ENCODE results near the gene CDC42EP5.

CDC42EP5 gene

GRCh38 chr19:54489766-54490165, 16.7 kb upstream of the CDC42EP5 start:
- Histone ChIP-seq H2AK5ac (ENCODE audit: low read depth, low read length) (no peak overlapping the region), H2AFZ (ENCODE audit: low read length) (no peak overlapping the region), H3K79me1 (ENCODE audit: low read depth, low read length) (no peaks in the 10 kb centered on the region), H3K4me3 (ENCODE audit: low read length in 2 of 2) (no peak overlapping the region), H4K91ac (ENCODE audit: low read depth, low read length, poor library complexity) (no peak overlapping the region), H2BK12ac (ENCODE audit: low read length) (no peak overlapping the region), H3K4me1 (ENCODE audit: control insufficient read depth in 2 of 2, insufficient read depth in 1 of 2, low read depth in 1 of 2, low read length in 2 of 2) (no peaks in the 10 kb centered on the region), H3K9me3 (replicated peaks in 1 of 2; ENCODE audit: control insufficient read depth in 2 of 2, insufficient read depth in 1 of 2, low read depth in 1 of 2, low read length in 2 of 2) (peaks cover 0 to 11% of the 10 kb centered on the region in 2 donors), H3K9ac (ENCODE audit: low read depth, low read length, poor library complexity) (no peak overlapping the region), H3K4me2 (ENCODE audit: insufficient read depth, low read length, poor library complexity, severe bottlenecking) (no peak overlapping the region), H3K14ac (ENCODE audit: low read length) (no peak overlapping the region), H3K36me3 (replicated peaks in 1 of 2; ENCODE audit: control insufficient read depth in 2 of 2, insufficient read depth in 2 of 2, low read length in 2 of 2) (no peaks in the 10 kb centered on the region), H3K27me3 (ENCODE audit: control insufficient read depth in 3 of 3, insufficient read depth in 3 of 3, low read depth in 1 of 3, low read length in 3 of 3) (peaks cover 0 to 12% (median 0%) of the 10 kb centered on the region in 3 experiments), H4K8ac (ENCODE audit: low read depth, low read length) (no peak overlapping the region), H2BK120ac (ENCODE audit: low read depth, low read length) (no peak overlapping the region), H2BK15ac (ENCODE audit: low read length) (no peak overlapping the region), H3K4ac (ENCODE audit: low read length) (no peak overlapping the region), H3K18ac (ENCODE audit: low read length) (no peak overlapping the region), H3K27ac (replicated peaks; ENCODE audit: low read length) (no peak overlapping the region), H2BK5ac (ENCODE audit: low read length) (no peak overlapping the region), H3K23ac (ENCODE audit: low read depth, low read length, poor library complexity) (no peak overlapping the region)
- no CpG with 5 or more reads among the region's 9 CpGs for WGBS, 2 donors (ENCODE audit: extremely low coverage in 2 of 2, insufficient read length in 2 of 2, insufficient replicate concordance in 1 of 2)
- no peak for DNase-seq (ENCODE audit: low spot score)

GRCh38 chr19:54489341-54489740, 16.2 kb upstream of the CDC42EP5 start:
- no peak overlapping the region for H3K4ac ChIP-seq (ENCODE audit: low read length)
- peaks cover 0 to 11% of the 10 kb centered on the region in 2 donors for H3K9me3 ChIP-seq (replicated peaks in 1 of 2; ENCODE audit: control insufficient read depth in 2 of 2, insufficient read depth in 1 of 2, low read depth in 1 of 2, low read length in 2 of 2)
- H3K27me3 ChIP-seq (ENCODE audit: control insufficient read depth in 3 of 3, insufficient read depth in 3 of 3, low read depth in 1 of 3, low read length in 3 of 3): peaks cover 0 to 15% (median 0%) of the 10 kb centered on the region in 3 experiments
- no peak overlapping the region for H2BK12ac ChIP-seq (ENCODE audit: low read length)
- H3K27ac ChIP-seq (replicated peaks; ENCODE audit: low read length): no peak overlapping the region
- no peak overlapping the region for H2BK15ac ChIP-seq (ENCODE audit: low read length)
- no peak overlapping the region for H2BK120ac ChIP-seq (ENCODE audit: low read depth, low read length)
- no CpG with 5 or more reads among the region's 7 CpGs for WGBS, 2 donors (ENCODE audit: extremely low coverage in 2 of 2, insufficient read length in 2 of 2, insufficient replicate concordance in 1 of 2)
- H3K4me3 ChIP-seq (ENCODE audit: low read length in 2 of 2): no peak overlapping the region
- no peak overlapping the region for H3K9ac ChIP-seq (ENCODE audit: low read depth, low read length, poor library complexity)
- H3K79me1 ChIP-seq (ENCODE audit: low read depth, low read length): no peaks in the 10 kb centered on the region
- H3K4me1 ChIP-seq (ENCODE audit: control insufficient read depth in 2 of 2, insufficient read depth in 1 of 2, low read depth in 1 of 2, low read length in 2 of 2): no peaks in the 10 kb centered on the region
- DNase-seq (ENCODE audit: low spot score): no peak
- H3K14ac ChIP-seq (ENCODE audit: low read length): no peak overlapping the region
- no peak overlapping the region for H3K4me2 ChIP-seq (ENCODE audit: insufficient read depth, low read length, poor library complexity, severe bottlenecking)
- no peaks in the 10 kb centered on the region for H3K36me3 ChIP-seq (replicated peaks in 1 of 2; ENCODE audit: control insufficient read depth in 2 of 2, insufficient read depth in 2 of 2, low read length in 2 of 2)
- no peak overlapping the region for H4K8ac ChIP-seq (ENCODE audit: low read depth, low read length)
- H2AK5ac ChIP-seq (ENCODE audit: low read depth, low read length): no peak overlapping the region
- H2AFZ ChIP-seq (ENCODE audit: low read length): no peak overlapping the region
- H3K23ac ChIP-seq (ENCODE audit: low read depth, low read length, poor library complexity): no peak overlapping the region
- no peak overlapping the region for H2BK5ac ChIP-seq (ENCODE audit: low read length)
- H3K18ac ChIP-seq (ENCODE audit: low read length): no peak overlapping the region
- H4K91ac ChIP-seq (ENCODE audit: low read depth, low read length, poor library complexity): no peak overlapping the region

- Histone ChIP-seq H2AFZ (ENCODE audit: low read length) (no peak overlapping the region), H3K9ac (ENCODE audit: low read depth, low read length, poor library complexity) (no peak overlapping the region), H3K36me3 (replicated peaks in 1 of 2; ENCODE audit: control insufficient read depth in 2 of 2, insufficient read depth in 2 of 2, low read length in 2 of 2) (no peaks in the 10 kb centered on the region), H4K8ac (ENCODE audit: low read depth, low read length) (no peak overlapping the region), H3K18ac (ENCODE audit: low read length) (no peak overlapping the region), H4K91ac (ENCODE audit: low read depth, low read length, poor library complexity) (no peak overlapping the region), H2BK12ac (ENCODE audit: low read length) (no peak overlapping the region), H3K14ac (ENCODE audit: low read length) (no peak overlapping the region), H2BK120ac (ENCODE audit: low read depth, low read length) (no peak overlapping the region), H3K27ac (replicated peaks; ENCODE audit: low read length) (no peak overlapping the region), H3K4me1 (ENCODE audit: control insufficient read depth in 2 of 2, insufficient read depth in 1 of 2, low read depth in 1 of 2, low read length in 2 of 2) (no peaks in the 10 kb centered on the region), H3K23ac (ENCODE audit: low read depth, low read length, poor library complexity) (no peak overlapping the region), H2AK5ac (ENCODE audit: low read depth, low read length) (no peak overlapping the region), H3K79me1 (ENCODE audit: low read depth, low read length) (no peaks in the 10 kb centered on the region), H3K4me2 (ENCODE audit: insufficient read depth, low read length, poor library complexity, severe bottlenecking) (no peak overlapping the region), H2BK15ac (ENCODE audit: low read length) (no peak overlapping the region), H3K4ac (ENCODE audit: low read length) (no peak overlapping the region), H2BK5ac (ENCODE audit: low read length) (no peak overlapping the region), H3K4me3 (ENCODE audit: low read length in 2 of 2) (no peak overlapping the region), H3K27me3 (ENCODE audit: control insufficient read depth in 3 of 3, insufficient read depth in 3 of 3, low read depth in 1 of 3, low read length in 3 of 3) (peaks cover 0 to 16% (median 0%) of the 10 kb centered on the region in 3 experiments), H3K9me3 (replicated peaks in 1 of 2; ENCODE audit: control insufficient read depth in 2 of 2, insufficient read depth in 1 of 2, low read depth in 1 of 2, low read length in 2 of 2) (peaks cover 0 to 4% of the 10 kb centered on the region in 2 donors)
- WGBS, 2 donors (ENCODE audit: extremely low coverage in 2 of 2, insufficient read length in 2 of 2, insufficient replicate concordance in 1 of 2): no CpG with 5 or more reads among the region's 5 CpGs
- no peak for DNase-seq (ENCODE audit: low spot score)
These were observed 12.8 kb upstream of the CDC42EP5 start for GRCh38 chr19:54485851-54486250.

GRCh38 chr19:54484451-54484850, 11.4 kb upstream of the CDC42EP5 start:
- Histone ChIP-seq H3K18ac (ENCODE audit: low read length) (no peak overlapping the region), H3K4me1 (ENCODE audit: control insufficient read depth in 2 of 2, insufficient read depth in 1 of 2, low read depth in 1 of 2, low read length in 2 of 2) (no peaks in the 10 kb centered on the region), H2BK120ac (ENCODE audit: low read depth, low read length) (no peak overlapping the region), H2BK12ac (ENCODE audit: low read length) (no peak overlapping the region), H3K23ac (ENCODE audit: low read depth, low read length, poor library complexity) (no peak overlapping the region), H4K8ac (ENCODE audit: low read depth, low read length) (no peak overlapping the region), H2BK15ac (ENCODE audit: low read length) (no peak overlapping the region), H3K14ac (ENCODE audit: low read length) (no peak overlapping the region), H3K36me3 (replicated peaks in 1 of 2; ENCODE audit: control insufficient read depth in 2 of 2, insufficient read depth in 2 of 2, low read length in 2 of 2) (no peaks in the 10 kb centered on the region), H2AK5ac (ENCODE audit: low read depth, low read length) (no peak overlapping the region), H3K79me1 (ENCODE audit: low read depth, low read length) (no peaks in the 10 kb centered on the region), H3K9me3 (replicated peaks in 1 of 2; ENCODE audit: control insufficient read depth in 2 of 2, insufficient read depth in 1 of 2, low read depth in 1 of 2, low read length in 2 of 2) (peaks cover 0 to 3% of the 10 kb centered on the region in 2 donors), H3K27me3 (ENCODE audit: control insufficient read depth in 3 of 3, insufficient read depth in 3 of 3, low read depth in 1 of 3, low read length in 3 of 3) (peaks cover 0 to 9% (median 0%) of the 10 kb centered on the region in 3 experiments), H3K4me3 (ENCODE audit: low read length in 2 of 2) (no peak overlapping the region), H4K91ac (ENCODE audit: low read depth, low read length, poor library complexity) (no peak overlapping the region), H3K4me2 (ENCODE audit: insufficient read depth, low read length, poor library complexity, severe bottlenecking) (no peak overlapping the region), H2BK5ac (ENCODE audit: low read length) (no peak overlapping the region), H3K4ac (ENCODE audit: low read length) (no peak overlapping the region), H3K27ac (replicated peaks; ENCODE audit: low read length) (no peak overlapping the region), H2AFZ (ENCODE audit: low read length) (no peak overlapping the region), H3K9ac (ENCODE audit: low read depth, low read length, poor library complexity) (no peak overlapping the region)
- DNase-seq (ENCODE audit: low spot score): no peak
- WGBS, 2 donors (ENCODE audit: extremely low coverage in 2 of 2, insufficient read length in 2 of 2, insufficient replicate concordance in 1 of 2): no CpG with 5 or more reads among the region's 10 CpGs

Measured in neuronal stem cell (in vitro differentiated cells).